Activated CD4-positive, alpha-beta T cell treated with anti-CD3 and anti-CD28 coated beads, Interleukin-2, amount 10 ng/mL, durations not matched to agents 7 days and 5 days (primary cell): Measurements from ENCODE around the gene FKBP1B. TPM values are rescaled to one million over a fixed set of nuclear protein-coding genes. Genes with fewer than 3 reads are reported as not detected.

Experiments used
- CTCF ChIA-PET: fragments of 350-600 bp; sonication (Branson Sonifier 250); formaldehyde crosslinking; loops from one replicate; lab custom pipeline; 2021; ENCODE audit warnings: antibody characterized with exemption; lab: Charles Lee
- POLR2A ChIA-PET: fragments of 350-600 bp; sonication (Branson Sonifier 250); formaldehyde crosslinking; loops from one replicate; lab custom pipeline; 2021; ENCODE audit warnings: antibody characterized with exemption; lab: Charles Lee
- DNase-seq: peaks from one replicate; pipeline ENCODE4 v3.0.0-alpha.2; 2020
- H3K27ac Mint-ChIP-seq: one replicate; pipeline ENCODE4 v1.8.0; 2021; ENCODE audit warnings: mild to moderate bottlenecking, moderate library complexity, mixed read lengths
- H3K27me3 Mint-ChIP-seq: one replicate; pipeline ENCODE4 v1.8.0; 2021; ENCODE audit warnings: mixed read lengths
- H3K36me3 Mint-ChIP-seq: one replicate; pipeline ENCODE4 v1.8.0; 2021; ENCODE audit warnings: low read depth, mixed read lengths
- H3K4me1 Mint-ChIP-seq: one replicate; pipeline ENCODE4 v1.8.0; 2021; ENCODE audit warnings: mixed read lengths
- H3K4me3 Mint-ChIP-seq: one replicate; pipeline ENCODE4 v1.8.0; 2021; ENCODE audit warnings: mild to moderate bottlenecking, moderate library complexity, mixed read lengths
- H3K9me3 Mint-ChIP-seq: one replicate; pipeline ENCODE4 v1.8.0; 2021; ENCODE audit warnings: mixed read lengths
- total RNA-seq, 2 experiments: library from RNA; stranded (reverse); gene quantifications; one replicate each; pipeline ENCODE4 v1.2.3, GENCODE V29; 2021

The FKBP1B gene
- total RNA-seq, 2 experiments from 2014 or later: 1.0 to 1.9 TPM

DNA sequence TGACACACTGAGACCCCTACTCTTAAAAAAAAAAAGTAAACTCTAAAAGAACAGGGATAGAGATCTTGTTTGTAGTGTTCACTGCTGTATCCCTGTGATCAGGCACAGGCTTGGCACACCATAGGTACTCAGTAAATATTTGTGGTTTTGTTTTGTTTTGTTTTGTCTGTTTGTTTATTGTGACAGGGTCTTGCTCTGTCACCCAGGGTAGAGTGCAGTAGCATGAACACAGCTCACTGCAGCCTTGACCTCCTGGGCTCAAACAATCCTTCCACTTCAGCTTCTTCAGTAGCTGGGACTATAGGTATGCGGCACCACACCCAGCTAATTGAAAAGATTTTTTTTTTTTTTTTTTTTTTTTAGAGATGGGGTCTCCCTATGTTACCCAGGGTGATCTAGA lies 3.4 kb downstream of the FKBP1B start:
- Mint-ChIP-seq H3K4me3 (no peak overlapping the region), H3K27me3 (peaks cover 7% of the 10 kb centered on the region), H3K9me3 (no peaks in the 10 kb centered on the region), H3K27ac (no peak overlapping the region), H3K36me3 (no peaks in the 10 kb centered on the region), H3K4me1 (peaks cover 7% of the 10 kb centered on the region)
- POLR2A ChIA-PET: no interaction called here
- CTCF ChIA-PET: interaction anchor here (0.7 to 2.7 kb wide), 5 partner anchors 9 to 31 kb away, joined by 4 to 9 read pairs (median 5); partner anchors contain the start of gene TP53I3
- no peak for DNase-seq

DNA sequence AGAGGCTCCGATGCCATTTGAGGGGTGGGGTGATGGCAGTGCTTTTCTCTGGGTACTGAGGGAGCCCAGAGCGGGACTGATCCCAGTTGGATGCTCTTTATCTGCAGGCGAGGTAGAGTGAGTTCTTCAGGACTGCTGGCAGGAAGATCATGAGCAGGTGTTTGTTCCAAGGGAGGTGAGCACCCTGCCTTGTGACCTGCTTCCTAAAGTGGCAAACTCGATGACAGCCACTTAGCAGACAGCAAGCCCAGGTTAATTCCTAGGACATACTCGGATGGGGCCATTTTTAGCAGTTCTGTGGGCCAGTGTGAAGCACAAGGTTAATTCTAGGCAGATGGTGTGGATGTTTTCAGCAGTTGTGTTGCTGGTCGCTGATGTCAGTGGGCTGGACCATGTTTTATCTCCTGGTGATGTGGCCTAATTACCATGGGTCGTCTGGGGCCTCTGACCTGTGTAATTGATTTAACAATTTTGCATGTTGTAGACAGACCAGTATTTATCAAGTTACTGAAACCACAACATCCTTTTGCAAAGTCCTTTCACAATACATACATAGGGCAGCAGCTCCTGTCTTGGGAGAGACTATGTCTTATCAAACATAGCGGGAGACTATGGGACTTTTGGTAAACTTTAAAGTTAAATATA lies 4.9 kb downstream of the FKBP1B start:
- DNase-seq: no peak
- ChIA-PET POLR2A (no interaction called here), CTCF (interaction anchor here (0.6 to 1.1 kb wide), 3 partner anchors 13 to 1221 kb away, joined by 3 to 4 read pairs (median 4); no protein-coding TSS in a partner anchor)
- Mint-ChIP-seq H3K4me3 (no peak overlapping the region), H3K9me3 (no peaks in the 10 kb centered on the region), H3K36me3 (no peaks in the 10 kb centered on the region), H3K4me1 (peaks cover 5% of the 10 kb centered on the region), H3K27ac (no peak overlapping the region), H3K27me3 (peaks cover 5% of the 10 kb centered on the region)

DNA sequence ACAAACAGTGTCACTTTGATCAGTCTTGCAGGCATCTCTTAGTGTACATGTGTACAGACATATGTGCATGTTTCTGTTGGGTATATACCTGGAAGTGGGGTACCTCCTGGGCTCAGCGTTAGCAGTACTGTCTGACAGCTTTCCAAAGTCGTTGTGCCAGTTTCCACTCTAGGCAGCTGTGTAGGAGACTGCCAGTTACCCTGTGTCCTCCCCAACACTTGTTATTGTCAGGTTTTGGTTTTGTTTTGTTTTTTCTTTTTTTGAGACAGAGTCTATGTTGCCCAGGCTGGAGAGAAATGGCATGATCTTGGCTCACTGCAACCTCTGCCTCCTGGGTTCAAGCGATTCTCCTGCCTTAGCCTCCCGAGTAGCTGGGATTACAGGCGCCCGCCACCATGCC lies 6.2 kb downstream of the FKBP1B start:
- no peak overlapping the region for H3K4me3 Mint-ChIP-seq
- no peak for DNase-seq
- CTCF ChIA-PET: no interaction called here
- H3K9me3 Mint-ChIP-seq: no peaks in the 10 kb centered on the region
- no peaks in the 10 kb centered on the region for H3K36me3 Mint-ChIP-seq
- POLR2A ChIA-PET: no interaction called here
- H3K4me1 Mint-ChIP-seq: peaks cover 9% of the 10 kb centered on the region
- no peak overlapping the region for H3K27ac Mint-ChIP-seq
- peaks cover 5% of the 10 kb centered on the region for H3K27me3 Mint-ChIP-seq

DNA sequence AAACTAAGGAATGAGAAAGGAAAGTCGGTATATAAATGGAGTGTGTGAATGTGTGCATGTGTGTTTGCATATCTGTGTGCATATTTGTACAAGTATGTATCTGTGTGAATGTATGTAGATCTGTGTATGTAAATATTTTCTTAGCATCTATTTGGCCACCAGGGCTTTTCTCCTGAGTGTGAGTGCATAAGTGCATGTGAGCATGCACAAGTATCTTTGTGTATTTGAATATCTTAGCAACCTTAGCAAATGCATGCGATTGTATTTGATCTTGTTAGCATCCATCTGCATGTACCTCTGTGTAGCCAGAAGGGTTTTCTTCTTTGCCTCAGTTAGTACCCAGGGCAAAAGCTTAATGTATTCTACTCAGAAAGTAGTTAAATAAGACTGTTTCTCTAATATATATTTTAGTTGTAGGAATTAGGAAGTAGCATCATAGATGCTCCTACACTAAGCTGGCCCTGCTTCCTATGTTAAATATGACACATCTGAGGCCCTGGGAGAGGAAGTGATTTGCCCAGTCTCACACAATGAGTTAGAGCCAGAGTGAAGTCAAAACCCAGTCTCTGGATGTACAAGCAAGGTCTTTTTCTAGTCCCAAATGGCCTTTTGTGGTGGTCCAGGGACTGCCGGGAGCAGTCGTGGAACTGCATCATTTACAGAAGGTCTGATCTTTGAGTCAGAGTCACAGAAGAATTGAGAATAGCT lies 9.2 kb downstream of the FKBP1B start:
- Mint-ChIP-seq H3K9me3 (no peaks in the 10 kb centered on the region), H3K36me3 (no peaks in the 10 kb centered on the region), H3K27me3 (peaks cover 2% of the 10 kb centered on the region), H3K4me1 (peaks cover 9% of the 10 kb centered on the region), H3K4me3 (no peak overlapping the region), H3K27ac (no peak overlapping the region)
- DNase-seq: no peak
- CTCF ChIA-PET: interaction anchor here (0.5 to 1.0 kb wide), 5 partner anchors 8 to 252 kb away, joined by 3 read pairs; partner anchors contain the start of gene ATAD2B
- POLR2A ChIA-PET: no interaction called here

DNA sequence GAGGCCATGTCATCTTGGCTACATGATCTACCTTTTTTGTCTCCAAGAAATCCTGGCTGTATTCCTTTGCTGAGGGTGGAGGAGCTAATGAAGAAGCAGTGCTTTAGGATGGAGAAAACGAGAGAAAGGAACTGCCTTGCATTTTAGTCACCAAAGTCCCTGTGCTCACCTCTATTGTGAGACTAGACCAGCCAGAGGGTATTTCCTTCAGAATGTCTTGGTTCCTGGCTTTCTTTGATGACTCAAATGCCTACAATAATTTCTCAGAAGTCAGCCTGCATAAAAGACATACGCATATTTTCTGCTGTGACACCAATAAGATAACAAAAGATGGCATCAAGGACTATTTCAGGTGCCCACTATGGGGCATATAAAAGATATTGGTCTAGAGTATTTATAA lies 15.8 kb downstream of the FKBP1B start:
- DNase-seq: no peak
- Mint-ChIP-seq H3K27ac (no peak overlapping the region), H3K27me3 (no peaks in the 10 kb centered on the region), H3K36me3 (peaks cover 10% of the 10 kb centered on the region), H3K4me3 (no peak overlapping the region), H3K9me3 (no peaks in the 10 kb centered on the region), H3K4me1 (peaks cover 11% of the 10 kb centered on the region)
- ChIA-PET CTCF (interaction anchor here (1.7 to 1.9 kb wide), 2 partner anchors 13 to 18 kb away, joined by 5 to 9 read pairs; no protein-coding TSS in a partner anchor), POLR2A (no interaction called here)

DNA sequence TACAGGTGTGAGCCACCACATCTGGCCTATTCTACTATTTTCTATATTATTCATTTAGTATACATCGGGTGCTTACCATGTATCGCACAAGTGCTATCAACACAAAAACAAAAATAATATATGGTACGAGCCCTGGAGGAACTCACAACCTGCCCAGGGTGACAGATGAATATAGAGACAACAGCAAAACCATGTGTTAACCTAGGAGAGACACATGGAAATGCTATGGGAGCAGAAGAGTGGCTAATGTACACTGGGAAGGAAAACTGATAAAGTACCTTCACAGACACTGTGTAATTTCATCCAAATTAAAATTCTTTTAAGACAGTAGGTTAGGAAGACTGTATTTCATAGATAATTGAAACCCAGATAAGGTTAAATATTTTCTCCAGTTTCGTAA lies 22.7 kb downstream of the FKBP1B start:
- ChIA-PET POLR2A (no interaction called here), CTCF (interaction anchor here (0.6 to 0.9 kb wide), 2 partner anchors 11 to 19 kb away, joined by 3 to 4 read pairs; no protein-coding TSS in a partner anchor)
- Mint-ChIP-seq H3K4me1 (peaks cover 36% of the 10 kb centered on the region), H3K9me3 (no peaks in the 10 kb centered on the region), H3K27ac (no peak overlapping the region), H3K27me3 (no peaks in the 10 kb centered on the region), H3K4me3 (no peak overlapping the region), H3K36me3 (peaks cover 31% of the 10 kb centered on the region)
- no peak for DNase-seq

DNA sequence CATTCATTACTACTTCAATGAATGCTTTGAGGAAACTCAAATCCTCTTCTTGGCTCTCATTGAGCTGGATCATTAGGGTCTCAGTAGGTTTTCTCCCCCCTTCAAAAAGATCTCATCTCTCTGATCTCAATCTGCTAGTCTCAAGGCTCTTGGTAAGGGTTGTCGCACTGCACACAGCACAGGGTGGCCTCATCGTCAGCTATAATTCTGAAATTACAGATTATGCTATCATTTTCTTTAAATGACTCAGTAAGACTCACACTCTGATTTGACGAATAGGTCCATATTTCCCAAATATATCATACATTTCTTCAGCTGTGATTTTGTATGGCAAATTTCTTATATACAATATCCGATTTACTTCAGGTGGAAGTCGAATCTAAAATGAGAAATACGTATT lies 24.3 kb downstream of the FKBP1B start:
- ChIA-PET POLR2A (no interaction called here), CTCF (interaction anchor here (1.5 to 1.9 kb wide), 2 partner anchors 10 to 147 kb away, joined by 4 to 5 read pairs; partner anchors contain the start of gene ATAD2B)
- Mint-ChIP-seq H3K27ac (no peak overlapping the region), H3K27me3 (no peaks in the 10 kb centered on the region), H3K4me3 (no peak overlapping the region), H3K9me3 (no peaks in the 10 kb centered on the region), H3K36me3 (peaks cover 26% of the 10 kb centered on the region), H3K4me1 (peaks cover 45% of the 10 kb centered on the region)
- DNase-seq: no peak

DNA sequence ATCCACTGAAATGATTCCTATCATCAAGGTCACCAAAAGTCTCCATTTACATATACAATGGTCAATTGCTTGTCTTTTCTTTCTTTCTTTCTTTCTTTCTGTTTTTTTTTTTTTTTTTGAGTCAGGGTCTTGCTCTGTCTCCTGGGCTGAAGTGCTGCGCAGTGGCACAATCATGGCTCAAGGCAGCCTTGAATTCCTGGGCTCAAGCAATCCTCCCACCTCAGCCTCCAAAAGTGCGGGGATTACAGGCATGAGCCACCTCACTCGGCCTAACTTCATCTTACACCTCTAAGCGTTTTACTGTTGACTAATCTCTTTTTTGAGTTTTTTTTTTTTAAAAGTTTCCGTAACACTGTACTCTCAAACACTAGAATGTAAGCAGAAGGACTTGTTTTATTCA lies 25.7 kb downstream of the FKBP1B start:
- Mint-ChIP-seq H3K27me3 (no peaks in the 10 kb centered on the region), H3K36me3 (peaks cover 21% of the 10 kb centered on the region), H3K4me3 (peak overlapping the region; percentile 95), H3K4me1 (peaks cover 38% of the 10 kb centered on the region), H3K9me3 (no peaks in the 10 kb centered on the region), H3K27ac (peak overlapping the region; percentile 98)
- ChIA-PET POLR2A (interaction anchor here (0.7 kb wide), 1 partner anchor 135 kb away, joined by 5 read pairs; the partner anchor contains the start of gene UBXN2A), CTCF (no interaction called here)
- no peak for DNase-seq

DNA sequence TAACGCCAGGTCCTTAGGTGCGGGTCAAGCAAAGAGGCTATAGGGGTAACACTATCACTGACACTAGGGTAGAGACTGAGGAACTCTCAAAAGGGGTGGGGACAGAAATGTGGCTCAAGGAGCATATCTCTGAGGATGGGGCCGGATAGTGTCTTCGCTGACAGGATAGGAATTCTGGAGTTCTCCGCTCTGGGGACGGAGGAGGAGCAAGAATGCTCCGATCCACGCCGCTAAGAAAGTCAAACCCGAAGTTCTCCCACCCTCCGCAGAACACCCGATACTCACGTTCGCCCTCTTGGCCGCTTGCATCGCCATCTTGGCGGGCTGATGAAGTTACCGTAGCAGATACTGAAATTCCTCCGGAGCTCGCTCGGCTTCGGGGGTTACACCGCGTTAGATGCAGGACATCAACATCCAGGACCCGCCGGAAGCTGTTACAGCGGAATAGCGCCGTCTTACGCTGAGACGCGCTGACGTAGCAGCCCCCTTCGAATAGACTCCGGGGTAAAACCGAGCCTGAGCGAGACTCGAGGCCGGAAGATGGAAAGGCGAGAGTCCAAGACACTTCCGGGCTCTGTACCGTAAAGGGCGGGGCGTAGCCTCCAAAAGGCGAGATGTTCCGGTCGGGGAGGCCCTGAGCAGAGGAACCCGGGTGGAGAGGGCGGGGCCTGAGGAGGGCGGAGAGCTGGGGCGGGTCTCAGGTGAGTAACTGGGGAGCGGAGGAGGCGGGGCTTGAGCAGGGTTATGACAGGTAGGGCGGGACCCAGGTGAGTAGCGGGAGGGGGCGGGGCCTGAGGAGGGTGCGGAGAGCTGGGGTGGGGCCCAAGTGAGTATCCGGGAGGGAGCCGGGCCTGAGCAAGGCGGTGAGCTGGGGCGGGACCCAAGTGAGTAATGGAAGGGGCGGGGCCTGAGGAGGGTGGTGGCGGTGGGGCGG lies 26.6 kb downstream of the FKBP1B start, which contains the start of gene SF3B6:
TSS of gene SF3B6 (minus strand) at position 412 of the 934 bp plus-strand sequence. CDS start at position 315, 97 bp downstream.
- Mint-ChIP-seq H3K36me3 (peaks cover 16% of the 10 kb centered on the region), H3K4me3 (peak within 1 kb of the TSS; percentile 95), H3K27ac (peak within 1 kb of the TSS; percentile 98), H3K4me1 (peaks cover 38% of the 10 kb centered on the region), H3K9me3 (no peaks in the 10 kb centered on the region), H3K27me3 (no peaks in the 10 kb centered on the region)
- POLR2A ChIA-PET: interaction anchor here (0.7 to 1.5 kb wide), 4 partner anchors 29 to 530 kb away, joined by 4 to 5 read pairs (median 5); partner anchors contain the start of genes ATAD2B, UBXN2A and WDCP
- CTCF ChIA-PET: interaction anchor here (0.9 to 1.4 kb wide), 4 partner anchors 8 to 149 kb away, joined by 3 to 8 read pairs (median 5); partner anchors contain the start of genes ATAD2B, TP53I3, UBXN2A and WDCP
- DNase-seq: peak; percentile 100

DNA sequence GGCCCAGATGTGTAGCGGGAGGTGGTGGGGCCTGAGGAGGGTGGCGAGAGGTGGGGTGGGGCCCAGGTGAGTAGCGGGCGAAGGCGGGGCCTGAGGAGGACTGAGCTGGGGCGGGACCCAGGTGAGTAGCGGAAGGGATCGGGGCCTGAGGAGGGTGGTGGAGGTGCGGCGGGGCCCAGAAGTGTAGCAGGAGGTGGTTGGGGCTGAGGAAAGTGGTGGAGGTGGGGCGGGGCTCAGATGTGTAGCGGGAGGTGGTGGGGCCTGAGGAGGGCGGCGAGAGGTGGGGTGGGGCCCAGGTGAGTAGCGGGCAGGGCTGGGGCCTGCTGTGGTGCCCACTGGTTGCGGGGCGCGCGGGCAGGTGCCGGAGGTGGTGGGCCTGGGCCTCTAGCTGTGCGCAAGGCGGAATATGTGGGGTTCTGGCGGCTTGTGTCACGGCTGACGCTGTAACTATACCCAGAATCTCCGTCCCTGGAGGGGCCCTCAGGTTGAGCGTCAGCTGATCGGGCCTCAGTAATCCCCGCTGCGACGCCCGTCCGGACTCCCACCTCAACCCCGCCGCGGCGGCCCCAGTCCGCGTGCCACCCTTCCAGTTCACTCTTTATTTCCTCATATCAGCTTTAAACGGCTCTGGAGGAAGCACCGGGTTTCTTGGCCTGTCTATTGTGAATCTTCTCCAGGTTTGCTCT lies 27.5 kb downstream of the FKBP1B start:
- DNase-seq: no peak

DNA sequence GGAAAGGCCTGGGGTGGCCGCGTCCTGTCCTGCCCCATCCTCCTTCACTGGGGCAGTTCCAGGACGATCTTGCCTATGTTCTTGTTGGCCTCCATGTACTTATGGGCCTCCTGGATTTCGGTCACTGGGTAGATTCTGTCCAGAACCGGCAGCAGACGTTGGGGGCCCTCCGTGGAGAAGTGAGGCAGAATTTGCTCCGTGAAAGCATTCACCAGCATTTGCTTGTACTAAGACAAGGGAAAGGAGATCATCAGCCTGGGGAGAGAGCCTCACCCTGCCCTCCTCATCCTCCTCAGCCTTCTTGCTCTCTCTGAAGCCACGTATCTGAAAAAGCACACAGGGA lies 28.0 kb downstream of the FKBP1B start:
- Mint-ChIP-seq H3K27ac (peak overlapping the region; percentile 98), H3K27me3 (no peaks in the 10 kb centered on the region), H3K4me3 (peak overlapping the region; percentile 95), H3K4me1 (peaks cover 35% of the 10 kb centered on the region), H3K9me3 (no peaks in the 10 kb centered on the region), H3K36me3 (peaks cover 17% of the 10 kb centered on the region)
- CTCF ChIA-PET: interaction anchor here (1.8 kb wide), 1 partner anchor 253 kb away, joined by 4 read pairs; no protein-coding TSS in a partner anchor
- POLR2A ChIA-PET: interaction anchor here (1.5 kb wide), 1 partner anchor 150 kb away, joined by 5 read pairs; the partner anchor contains the start of gene ATAD2B
- no peak for DNase-seq

More for the DNA sequence above, 27.5 kb downstream of the FKBP1B start:
- Mint-ChIP-seq H3K36me3 (peaks cover 16% of the 10 kb centered on the region), H3K4me1 (peaks cover 38% of the 10 kb centered on the region), H3K4me3 (peak overlapping the region; percentile 95), H3K27ac (peak overlapping the region; percentile 98), H3K27me3 (no peaks in the 10 kb centered on the region), H3K9me3 (no peaks in the 10 kb centered on the region)
- CTCF ChIA-PET: interaction anchor here (0.9 to 1.8 kb wide), 4 partner anchors 8 to 252 kb away, joined by 3 to 8 read pairs (median 6); partner anchors contain the start of genes ATAD2B, TP53I3 and WDCP
- POLR2A ChIA-PET: interaction anchor here (1.4 to 1.5 kb wide), 2 partner anchors 30 to 150 kb away, joined by 5 read pairs; partner anchors contain the start of genes ATAD2B and WDCP
